NCI-H524 (cell line): ENCODE results near the gene CEP70.
A peak's percentile ranks its signal among the peaks of the same experiment; 100 is the strongest.
"Not testable (repeated sequence)": the region's sequence is repeated elsewhere in the genome, so short reads cannot be mapped to it uniquely, and the experiment has no call there.

ENCODE experiments used
- DNase-seq, 2 experiments: peaks; one replicate each; lab custom pipeline; 2025; lab: John Stamatoyannopoulos, UW

The CEP70 gene

GRCh38 chr3:138513090-138513843 is 80.8 kb downstream of the CEP70 start:
- no peak for DNase-seq

GRCh38 chr3:138511945-138512344 is 82.1 kb downstream of the CEP70 start:
- DNase-seq, result no peak

GRCh38 chr3:138509586-138509985 is 84.5 kb downstream of the CEP70 start:
- DNase-seq, result no peak

GRCh38 chr3:138507524-138507923 is 86.5 kb downstream of the CEP70 start:
- DNase-seq, result no peak

GRCh38 chr3:138498991-138499390 is 95.1 kb downstream of the CEP70 start:
- no peak for DNase-seq

GRCh38 chr3:138497851-138498250 is 96.2 kb downstream of the CEP70 start:
- DNase-seq, result no peak

- no peak for DNase-seq
These were observed 97.0 kb downstream of the CEP70 start for GRCh38 chr3:138497021-138497420.

GRCh38 chr3:138496436-138496835 is 97.6 kb downstream of the CEP70 start:
- DNase-seq, result no peak

- DNase-seq, result not testable (repeated sequence)
These were observed 98.4 kb downstream of the CEP70 start for GRCh38 chr3:138495638-138496037.

- no peak for DNase-seq
These were observed 99.5 kb downstream of the CEP70 start for GRCh38 chr3:138494607-138494929.

- DNase-seq, result no peak
These were observed 100.1 kb downstream of the CEP70 start for GRCh38 chr3:138493804-138494606.

- DNase-seq, result no peak
These were observed 100.9 kb downstream of the CEP70 start for GRCh38 chr3:138492980-138493675.

GRCh38 chr3:138491971-138492370 is 102.1 kb downstream of the CEP70 start:
- no peak for DNase-seq

GRCh38 chr3:138486580-138486979 is 107.5 kb downstream of the CEP70 start:
- DNase-seq, result not testable (repeated sequence)

- not testable (repeated sequence) for DNase-seq
These were observed 109.4 kb downstream of the CEP70 start for GRCh38 chr3:138484672-138485071.

GRCh38 chr3:138479438-138479863 is 114.6 kb downstream of the CEP70 start:
- DNase-seq, result peak; percentile 42 to 72

- DNase-seq, result no peak
These were observed 116.3 kb downstream of the CEP70 start for GRCh38 chr3:138477801-138478200.

- no peak for DNase-seq
These were observed 116.9 kb downstream of the CEP70 start for GRCh38 chr3:138477120-138477519.

- no peak for DNase-seq
These were observed 117.5 kb downstream of the CEP70 start for GRCh38 chr3:138476526-138476925.

- peak in 1 of 2 experiments; percentile 19 for DNase-seq
These were observed 119.9 kb downstream of the CEP70 start for GRCh38 chr3:138474163-138474562.

GRCh38 chr3:138473391-138473790 is 120.7 kb downstream of the CEP70 start:
- no peak for DNase-seq

- no peak for DNase-seq
These were observed 121.8 kb downstream of the CEP70 start for GRCh38 chr3:138472141-138472825.
